Effector memory CD4-positive, alpha-beta T cell (primary cell): ENCODE measurements around the gene RASA3.
"Not testable (repeated sequence)": the region's sequence is repeated elsewhere in the genome, so short reads cannot be mapped to it uniquely, and the experiment has no call there.

ENCODE experiments used
- DNase-seq, 3 donors: peaks; one replicate each; pipeline ENCODE4 v3.0.0-alpha.2; 2020
- H3K27ac ChIP-seq: 2 replicates; pipeline ENCODE4 v1.7.0; 2013; ENCODE audit warnings: mild to moderate bottlenecking, low read length, moderate library complexity; ENCODE audit not compliant: insufficient read depth, poor library complexity, severe bottlenecking
- H3K27me3 ChIP-seq: replicated peaks from 2 replicates; pipeline ENCODE4 v1.7.0; 2013; ENCODE audit warnings: mild to moderate bottlenecking, low read length; ENCODE audit not compliant: insufficient read depth, control insufficient read depth, poor library complexity, severe bottlenecking
- H3K36me3 ChIP-seq: 2 replicates; pipeline ENCODE4 v1.7.0; 2013; ENCODE audit warnings: mild to moderate bottlenecking, low read length, moderate library complexity; ENCODE audit not compliant: control insufficient read depth, insufficient read depth
- H3K4me1 ChIP-seq: 2 replicates; pipeline ENCODE4 v1.7.0; 2013; ENCODE audit warnings: low read length, mild to moderate bottlenecking; ENCODE audit not compliant: control insufficient read depth, insufficient read depth, poor library complexity, severe bottlenecking
- H3K4me3 ChIP-seq: 2 replicates; pipeline ENCODE4 v1.7.0; 2013; ENCODE audit warnings: low read length, low read depth, mild to moderate bottlenecking; ENCODE audit not compliant: insufficient read depth, poor library complexity, severe bottlenecking
- H3K9me3 ChIP-seq: 2 replicates; pipeline ENCODE4 v1.7.0; 2013; ENCODE audit warnings: mild to moderate bottlenecking, low read length, moderate library complexity; ENCODE audit not compliant: control insufficient read depth
- total RNA-seq, 3 donors: gene quantifications; one replicate each; lab custom pipeline; 2026; lab: John Stamatoyannopoulos, UW

RASA3 gene, protein sequence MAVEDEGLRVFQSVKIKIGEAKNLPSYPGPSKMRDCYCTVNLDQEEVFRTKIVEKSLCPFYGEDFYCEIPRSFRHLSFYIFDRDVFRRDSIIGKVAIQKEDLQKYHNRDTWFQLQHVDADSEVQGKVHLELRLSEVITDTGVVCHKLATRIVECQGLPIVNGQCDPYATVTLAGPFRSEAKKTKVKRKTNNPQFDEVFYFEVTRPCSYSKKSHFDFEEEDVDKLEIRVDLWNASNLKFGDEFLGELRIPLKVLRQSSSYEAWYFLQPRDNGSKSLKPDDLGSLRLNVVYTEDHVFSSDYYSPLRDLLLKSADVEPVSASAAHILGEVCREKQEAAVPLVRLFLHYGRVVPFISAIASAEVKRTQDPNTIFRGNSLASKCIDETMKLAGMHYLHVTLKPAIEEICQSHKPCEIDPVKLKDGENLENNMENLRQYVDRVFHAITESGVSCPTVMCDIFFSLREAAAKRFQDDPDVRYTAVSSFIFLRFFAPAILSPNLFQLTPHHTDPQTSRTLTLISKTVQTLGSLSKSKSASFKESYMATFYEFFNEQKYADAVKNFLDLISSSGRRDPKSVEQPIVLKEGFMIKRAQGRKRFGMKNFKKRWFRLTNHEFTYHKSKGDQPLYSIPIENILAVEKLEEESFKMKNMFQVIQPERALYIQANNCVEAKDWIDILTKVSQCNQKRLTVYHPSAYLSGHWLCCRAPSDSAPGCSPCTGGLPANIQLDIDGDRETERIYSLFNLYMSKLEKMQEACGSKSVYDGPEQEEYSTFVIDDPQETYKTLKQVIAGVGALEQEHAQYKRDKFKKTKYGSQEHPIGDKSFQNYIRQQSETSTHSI
- total RNA-seq, result 267 to 363 (median 312) reads per million in 3 donors

- Histone ChIP-seq H3K36me3 (peaks cover 16% of the 10 kb centered on the region), H3K27me3 (no peaks in the 10 kb centered on the region), H3K4me3 (peak within 1 kb of the TSS; percentile 99), H3K4me1 (peaks cover 41% of the 10 kb centered on the region), H3K9me3 (no peaks in the 10 kb centered on the region), H3K27ac (peak within 1 kb of the TSS; percentile 83)
- peak; percentile 46 to 63 (median 59) for DNase-seq
Observed at GRCh38 chr13:114132419-114133121, at the start of gene RASA3. RASA3 (minus strand) TSS chr13:114132623; CDS start chr13:114132489, 134 bp downstream.

- H3K4me1 ChIP-seq, result peaks cover 21% of the 10 kb centered on the region
Observed at GRCh38 chr13:114179087-114179658, 46.8 kb upstream of the RASA3 start, which contains the start of gene CFAP97D2. CFAP97D2 (plus strand) TSS chr13:114179257; CDS start chr13:114179331, 74 bp downstream.

GRCh38 chr13:114177245-114178010, 45.0 kb upstream of the RASA3 start:
- peaks cover 21% of the 10 kb centered on the region for H3K4me1 ChIP-seq
- no peak overlapping the region for H3K27ac ChIP-seq
- no peaks in the 10 kb centered on the region for H3K27me3 ChIP-seq

More at GRCh38 chr13:114179087-114179658, 46.8 kb upstream of the RASA3 start, which contains the start of gene CFAP97D2:
- no peaks in the 10 kb centered on the region for H3K36me3 ChIP-seq
- H3K27ac ChIP-seq, result no peak within 1 kb of the TSS
- H3K9me3 ChIP-seq, result no peaks in the 10 kb centered on the region
- no peak within 1 kb of the TSS for H3K4me3 ChIP-seq
- H3K27me3 ChIP-seq, result no peaks in the 10 kb centered on the region
- no peak for DNase-seq

GRCh38 chr13:114176359-114176902, 44.0 kb upstream of the RASA3 start:
- DNase-seq, H3K9me3 ChIP-seq, H3K4me3 ChIP-seq, H3K36me3 ChIP-seq, H3K27ac ChIP-seq, H3K27me3 ChIP-seq: not testable (repeated sequence)
- peaks cover 21% of the 10 kb centered on the region for H3K4me1 ChIP-seq

More at GRCh38 chr13:114177245-114178010, 45.0 kb upstream of the RASA3 start:
- no peak overlapping the region for H3K4me3 ChIP-seq
- no peaks in the 10 kb centered on the region for H3K9me3 ChIP-seq
- no peaks in the 10 kb centered on the region for H3K36me3 ChIP-seq
- no peak for DNase-seq

DNA sequence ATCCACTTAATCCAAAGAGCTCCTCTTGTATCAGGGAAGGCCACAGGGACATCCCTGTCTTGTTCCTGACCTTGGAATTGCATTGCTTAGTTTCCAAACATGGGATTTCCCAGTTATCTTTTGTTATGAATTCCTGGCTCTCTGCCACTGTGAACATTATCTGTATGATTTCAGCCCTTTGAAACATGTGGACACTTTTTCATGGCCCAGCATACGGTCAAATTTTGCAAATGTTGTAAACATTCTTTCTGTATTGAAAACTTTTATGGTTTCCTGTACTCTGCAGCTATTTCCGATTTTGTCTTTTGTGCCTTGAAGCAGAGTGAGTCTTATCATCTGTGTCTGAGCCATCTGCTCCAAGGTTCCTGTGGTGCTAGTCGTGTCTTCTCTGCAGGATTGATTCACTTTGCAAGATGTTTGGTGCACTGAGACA, 42.1 kb upstream of the RASA3 start:
- Histone ChIP-seq H3K27me3 (no peaks in the 10 kb centered on the region), H3K36me3 (no peaks in the 10 kb centered on the region), H3K9me3 (peaks cover 3% of the 10 kb centered on the region), H3K4me3 (no peak overlapping the region), H3K4me1 (peaks cover 21% of the 10 kb centered on the region), H3K27ac (no peak overlapping the region)
- no peak for DNase-seq

GRCh38 chr13:114173745-114174144, 41.3 kb upstream of the RASA3 start:
- Histone ChIP-seq H3K27me3 (no peaks in the 10 kb centered on the region), H3K27ac (no peak overlapping the region), H3K4me1 (peaks cover 21% of the 10 kb centered on the region), H3K9me3 (peaks cover 3% of the 10 kb centered on the region), H3K36me3 (no peaks in the 10 kb centered on the region), H3K4me3 (no peak overlapping the region)
- DNase-seq, result no peak

DNA sequence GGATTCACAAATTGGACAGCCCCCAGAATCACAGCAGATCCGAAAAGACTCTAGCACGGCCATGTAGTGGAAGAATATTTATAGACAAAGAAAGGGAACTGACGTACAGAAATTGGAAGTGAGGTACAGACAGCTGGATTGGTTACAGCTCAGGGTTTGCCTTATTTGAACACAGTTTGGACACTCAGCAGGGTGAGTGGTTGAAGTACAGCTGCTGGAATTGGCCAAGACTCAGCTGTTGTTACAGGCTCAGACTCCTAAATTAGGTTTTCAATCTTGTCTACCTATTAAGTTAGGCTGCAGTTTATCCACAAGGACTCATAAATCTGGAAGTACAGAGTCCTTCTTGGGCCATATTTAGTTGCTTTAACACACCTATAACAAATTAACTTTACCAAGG, 40.8 kb upstream of the RASA3 start:
- H3K9me3 ChIP-seq, result peaks cover 3% of the 10 kb centered on the region
- DNase-seq, result no peak
- H3K4me1 ChIP-seq, result peaks cover 17% of the 10 kb centered on the region
- H3K27ac ChIP-seq, result no peak overlapping the region
- no peaks in the 10 kb centered on the region for H3K27me3 ChIP-seq
- H3K36me3 ChIP-seq, result no peaks in the 10 kb centered on the region
- no peak overlapping the region for H3K4me3 ChIP-seq

- Histone ChIP-seq H3K27ac (no peak overlapping the region), H3K9me3 (peaks cover 3% of the 10 kb centered on the region), H3K36me3 (no peaks in the 10 kb centered on the region), H3K27me3 (no peaks in the 10 kb centered on the region), H3K4me1 (peaks cover 19% of the 10 kb centered on the region), H3K4me3 (no peak overlapping the region)
- DNase-seq, result no peak
Observed at GRCh38 chr13:114167885-114168284, 35.5 kb upstream of the RASA3 start.
